HL-60 (cell line): ENCODE results near the gene CNTN5.

Experiments used
- DNase-seq, 2 experiments: peaks; one replicate each; pipeline ENCODE4 v3.0.0-alpha.2; 2010 to 2020; ENCODE audit warnings: low read depth in 1 of 2, low spot score in 1 of 2
- H3K27ac ChIP-seq: fragments of 250-450 bp; sonication (Bioruptor Pico); replicated peaks from 2 replicates; pipeline ENCODE4 v1.5.1; 2020; ENCODE audit warnings: mild to moderate bottlenecking, moderate library complexity
- H3K27me3 ChIP-seq: fragments of 250-450 bp; sonication (Bioruptor Pico); 2 replicates; pipeline ENCODE4 v1.5.1; 2021; ENCODE audit warnings: mild to moderate bottlenecking, moderate library complexity; ENCODE audit not compliant: insufficient read depth, poor library complexity, severe bottlenecking
- H3K4me3 ChIP-seq: replicated peaks from 2 replicates; pipeline ENCODE4 v1.5.1; 2011; ENCODE audit warnings: mild to moderate bottlenecking, control low read depth, low read length; ENCODE audit not compliant: insufficient read depth
- CTCF ChIP-seq: IDR thresholded peaks from one replicate; pipeline ENCODE4 v1.5.1; 2011; ENCODE audit warnings: low read length, control low read depth, inconsistent platforms; ENCODE audit not compliant: insufficient read depth
- GABPA ChIP-seq: IDR thresholded peaks from 2 replicates; pipeline ENCODE4 v1.6.1; 2012; ENCODE audit warnings: low read depth
- POLR2AphosphoS5 ChIP-seq: IDR thresholded peaks from 2 replicates; pipeline ENCODE4 v1.6.1; 2012; ENCODE audit warnings: low read depth
- REST ChIP-seq: IDR thresholded peaks from 2 replicates; pipeline ENCODE4 v1.6.1; 2012; ENCODE audit warnings: low read depth; ENCODE audit not compliant: insufficient replicate concordance
- SPI1 ChIP-seq: IDR thresholded peaks from 2 replicates; pipeline ENCODE4 v1.6.1; 2012; ENCODE audit warnings: low read depth, mild to moderate bottlenecking, borderline replicate concordance

Gene CNTN5

GRCh38 chr11:99307510-99308088, 286.9 kb downstream of the CNTN5 start:
- TF ChIP-seq SPI1 (no peak), CTCF (no peak)
- no peaks in the 10 kb centered on the region for H3K27me3 ChIP-seq
- H3K27ac ChIP-seq, result no peak overlapping the region
- no peak overlapping the region for H3K4me3 ChIP-seq
- no peak for DNase-seq

GRCh38 chr11:99311870-99312269, 291.1 kb downstream of the CNTN5 start:
- Histone ChIP-seq H3K27me3 (no peaks in the 10 kb centered on the region), H3K27ac (no peak overlapping the region), H3K4me3 (no peak overlapping the region)
- DNase-seq, result no peak
- TF ChIP-seq SPI1 (no peak), CTCF (no peak), REST (no peak), POLR2AphosphoS5 (no peak), GABPA (no peak)

GRCh38 chr11:99316776-99317520, 296.2 kb downstream of the CNTN5 start:
- Histone ChIP-seq H3K27ac (no peak overlapping the region), H3K4me3 (no peak overlapping the region), H3K27me3 (no peaks in the 10 kb centered on the region)
- TF ChIP-seq REST (no peak), POLR2AphosphoS5 (no peak), CTCF (no peak), GABPA (no peak), SPI1 (no peak)
- no peak for DNase-seq
